Body of pancreas (tissue), 4 donors: ENCODE results near the gene ASPHD2.

Experiments
- CTCF ChIP-seq, 7 experiments: fragments of 450-650 bp in 4 of 7; fragments of 200-600 bp in 3 of 7; sonication (generic) in 3 of 7; IDR thresholded peaks; one replicate each; pipeline ENCODE4 v1.5.1; 2016 to 2019; ENCODE audit warnings: antibody characterized with exemption in 7 of 7
- POLR2A ChIP-seq, 3 donors: fragments of 450-650 bp; IDR thresholded peaks; one replicate each; pipeline ENCODE4 v1.6.1; 2016; ENCODE audit warnings: antibody characterized with exemption in 3 of 3, mild to moderate bottlenecking in 2 of 3

GRCh38 chr22:26417406-26417805, 11.7 kb upstream of the ASPHD2 start:
- TF ChIP-seq POLR2A (IDR thresholded peaks at IDR 0.05) (no peak), CTCF (IDR thresholded peaks at IDR 0.05) (no peak)
